Caki2 (cell line): ENCODE measurements around the gene EDARADD. TPM values are rescaled to one million over a fixed set of nuclear protein-coding genes. Genes with fewer than 3 reads are reported as not detected.
"Not testable (repeated sequence)": the region's sequence is repeated elsewhere in the genome, so short reads cannot be mapped to it uniquely, and the experiment has no call there.

Experiments used
- DNase-seq: peaks from one replicate; pipeline ENCODE4 v3.0.0-alpha.2; 2015; ENCODE audit warnings: low read depth
- in situ Hi-C: cut with HindIII; loops from 2 replicates; pipeline ENCODE4 v1.10.0; 2016; ENCODE audit warnings: low sequenced_read_pairs, low pct_unique_long_range_greater_than_20kb, mixed read lengths
- total RNA-seq: library from RNA; depleted of rRNA; stranded (reverse); fragments of >200 nt; shearing (Covaris generic); gene quantifications from 2 replicates; pipeline ENCODE4 v1.2.3, GENCODE V29; 2014; ENCODE audit warnings: low replicate concordance

EDARADD gene
- total RNA-seq, 1 experiment from 2014 or later = not detected

- in situ Hi-C loops = no loop called here
- DNase-seq = no peak
Observed at GRCh38 chr1:236469466-236469865, 75.4 kb downstream of the EDARADD start.

GRCh38 chr1:236471096-236471495, 77.0 kb downstream of the EDARADD start:
- DNase-seq = no peak
- in situ Hi-C loops = no loop called here

GRCh38 chr1:236471653-236472052, 77.6 kb downstream of the EDARADD start:
- no peak for DNase-seq
- in situ Hi-C loops = no loop called here

- no peak for DNase-seq
- in situ Hi-C loops = no loop called here
Observed at GRCh38 chr1:236472850-236473788, 79.0 kb downstream of the EDARADD start.

- no peak for DNase-seq
- in situ Hi-C loops = no loop called here
Observed at GRCh38 chr1:236476019-236476418, 81.9 kb downstream of the EDARADD start.

- in situ Hi-C loops = no loop called here
- peak; percentile 21 for DNase-seq
Observed at GRCh38 chr1:236480758-236481436, 86.8 kb downstream of the EDARADD start.

GRCh38 chr1:236484310-236484971, 90.4 kb downstream of the EDARADD start:
- no peak for DNase-seq
- in situ Hi-C loops = no loop called here

GRCh38 chr1:236486356-236487002, 92.4 kb downstream of the EDARADD start:
- no peak for DNase-seq
- in situ Hi-C loops = no loop called here

GRCh38 chr1:236489161-236489560, 95.1 kb downstream of the EDARADD start:
- in situ Hi-C loops = not testable (repeated sequence)

GRCh38 chr1:236489710-236490377, 95.8 kb downstream of the EDARADD start:
- DNase-seq = peak; percentile 37
- in situ Hi-C loops = loop anchor here (10.0 kb wide), 1 partner anchor 105 kb away; no protein-coding TSS in a partner anchor

More at GRCh38 chr1:236489161-236489560, 95.1 kb downstream of the EDARADD start:
- not testable (repeated sequence) for DNase-seq

GRCh38 chr1:236491469-236492136, 97.5 kb downstream of the EDARADD start:
- no peak for DNase-seq
- in situ Hi-C loops = loop anchor here (10.0 kb wide), 1 partner anchor 107 kb away; no protein-coding TSS in a partner anchor

- DNase-seq = no peak
- in situ Hi-C loops = loop anchor here (10.0 kb wide), 1 partner anchor 108 kb away; no protein-coding TSS in a partner anchor
Observed at GRCh38 chr1:236492378-236492777, 98.3 kb downstream of the EDARADD start.

- in situ Hi-C loops = loop anchor here (10.0 kb wide), 1 partner anchor 109 kb away; no protein-coding TSS in a partner anchor
Observed at GRCh38 chr1:236494082-236494481, 100.0 kb downstream of the EDARADD start.

GRCh38 chr1:236494586-236495466, 100.7 kb downstream of the EDARADD start:
- in situ Hi-C loops = loop anchor here (10.0 kb wide), 1 partner anchor 110 kb away; no protein-coding TSS in a partner anchor
- DNase-seq = no peak

More at GRCh38 chr1:236494082-236494481, 100.0 kb downstream of the EDARADD start:
- no peak for DNase-seq

- in situ Hi-C loops = loop anchor here (10.0 kb wide), 1 partner anchor 111 kb away; no protein-coding TSS in a partner anchor
- no peak for DNase-seq
Observed at GRCh38 chr1:236495467-236496112, 101.5 kb downstream of the EDARADD start.
